WTC11 (cell line): ENCODE data around the gene FAM89A. TPM values are rescaled to one million over a fixed set of nuclear protein-coding genes. Genes with fewer than 3 reads are reported as not detected.

Source experiments
- ATAC-seq: fragments of 200-7000 bp; cut with Tn5 transposase; 2 replicates; pipeline ENCODE4 v1.10.0; 2021; ENCODE audit warnings: mild to moderate bottlenecking, moderate library complexity
- CTCF ChIA-PET: fragments of 300-600 bp; sonication (Branson Sonifier 250); formaldehyde crosslinking; loops from one replicate; lab custom pipeline; 2021; ENCODE audit warnings: antibody characterized with exemption; lab: Charles Lee
- POLR2A ChIA-PET: fragments of 350-600 bp; sonication (Branson Sonifier 250); formaldehyde crosslinking; loops from one replicate; lab custom pipeline; 2021; ENCODE audit warnings: antibody characterized with exemption; lab: Charles Lee
- DNase-seq: peaks from one replicate; pipeline ENCODE4 v3.0.0; 2021; ENCODE audit warnings: low spot score
- H3K27ac Mint-ChIP-seq: 2 replicates; pipeline ENCODE4 v1.8.0; 2021; ENCODE audit warnings: mixed read lengths
- H3K27me3 Mint-ChIP-seq: 2 replicates; pipeline ENCODE4 v1.8.0; 2021; ENCODE audit warnings: low read depth, mild to moderate bottlenecking, moderate library complexity, mixed read lengths
- H3K36me3 Mint-ChIP-seq: 2 replicates; pipeline ENCODE4 v1.8.0; 2021; ENCODE audit warnings: mixed read lengths
- H3K4me1 Mint-ChIP-seq: 2 replicates; pipeline ENCODE4 v1.8.0; 2022; ENCODE audit warnings: mixed read lengths
- H3K4me3 Mint-ChIP-seq: 2 replicates; pipeline ENCODE4 v1.8.0; 2021; ENCODE audit warnings: mild to moderate bottlenecking, moderate library complexity, mixed read lengths
- H3K9me3 Mint-ChIP-seq: 2 replicates; pipeline ENCODE4 v1.8.0; 2021; ENCODE audit warnings: mixed read lengths
- CREB1 ChIP-seq: sonication (generic); formaldehyde crosslinking; IDR thresholded peaks from 2 replicates; pipeline ENCODE4 v1.8.0; 2023; ENCODE audit warnings: mild to moderate bottlenecking, missing genetic modification reagents
- CREM ChIP-seq: sonication (generic); formaldehyde crosslinking; IDR thresholded peaks from 2 replicates; pipeline ENCODE4 v1.8.1; 2022; ENCODE audit warnings: mild to moderate bottlenecking, missing genetic modification reagents, moderate library complexity
- ERG ChIP-seq: fragments of 250-450 bp; sonication (Bioruptor Pico); IDR thresholded peaks from 2 replicates; pipeline ENCODE4 v1.8.0; 2021; ENCODE audit warnings: mild to moderate bottlenecking
- GRHL2 ChIP-seq: fragments of 250-450 bp; sonication (Bioruptor Pico); IDR thresholded peaks from 2 replicates; pipeline ENCODE4 v1.8.0; 2022; ENCODE audit warnings: mild to moderate bottlenecking, moderate library complexity; ENCODE audit not compliant: insufficient replicate concordance, severe bottlenecking
- HMGXB4 ChIP-seq: sonication (generic); formaldehyde crosslinking; IDR thresholded peaks from 2 replicates; pipeline ENCODE4 v1.8.1; 2023; ENCODE audit warnings: mild to moderate bottlenecking, moderate library complexity, missing genetic modification reagents
- JAZF1 ChIP-seq: fragments of 250-450 bp; sonication (Bioruptor Pico); IDR thresholded peaks from 2 replicates; pipeline ENCODE4 v1.9.0; 2021; ENCODE audit warnings: moderate library complexity, mild to moderate bottlenecking, inconsistent platforms
- KAT7 ChIP-seq: sonication (generic); formaldehyde crosslinking; IDR thresholded peaks from 2 replicates; pipeline ENCODE4 v1.8.1; 2023; ENCODE audit warnings: missing genetic modification reagents, mild to moderate bottlenecking, borderline replicate concordance
- OVOL2 ChIP-seq: fragments of 250-450 bp; sonication (Bioruptor Pico); IDR thresholded peaks from 2 replicates; pipeline ENCODE4 v1.9.0; 2021; ENCODE audit warnings: mild to moderate bottlenecking, borderline replicate concordance
- STAT6 ChIP-seq: sonication (generic); formaldehyde crosslinking; conservative IDR thresholded peaks from 2 replicates; pipeline ENCODE4 v1.8.1; 2023; ENCODE audit warnings: mild to moderate bottlenecking, low read depth, missing genetic modification reagents, moderate library complexity
- TCF7 ChIP-seq: sonication (generic); formaldehyde crosslinking; IDR thresholded peaks from 2 replicates; pipeline ENCODE4 v1.8.0; 2022; ENCODE audit warnings: mild to moderate bottlenecking, low read depth, missing genetic modification reagents, moderate library complexity
- TEAD1 ChIP-seq: sonication (generic); formaldehyde crosslinking; IDR thresholded peaks from 2 replicates; pipeline ENCODE4 v1.8.0; 2022; ENCODE audit warnings: mild to moderate bottlenecking, missing genetic modification reagents
- TEAD4 ChIP-seq: sonication (generic); formaldehyde crosslinking; IDR thresholded peaks from 2 replicates; pipeline ENCODE4 v1.8.0; 2022; ENCODE audit warnings: mild to moderate bottlenecking, missing genetic modification reagents
- USF2 ChIP-seq: sonication (generic); formaldehyde crosslinking; IDR thresholded peaks from 2 replicates; pipeline ENCODE4 v1.8.1; 2023; ENCODE audit warnings: mild to moderate bottlenecking, missing genetic modification reagents, moderate library complexity
- ZNF138 ChIP-seq: sonication (generic); formaldehyde crosslinking; conservative IDR thresholded peaks from 2 replicates; pipeline ENCODE4 v1.8.1; 2022; ENCODE audit warnings: mild to moderate bottlenecking, moderate library complexity, missing genetic modification reagents
- ZNF396 ChIP-seq: fragments of 250-450 bp; sonication (Bioruptor Pico); IDR thresholded peaks from 2 replicates; pipeline ENCODE4 v1.8.0; 2021; ENCODE audit warnings: mild to moderate bottlenecking, moderate library complexity, borderline replicate concordance
- ZNF416 ChIP-seq: fragments of 250-450 bp; sonication (Bioruptor Pico); IDR thresholded peaks from 2 replicates; pipeline ENCODE4 v1.9.0; 2021; ENCODE audit warnings: mild to moderate bottlenecking, inconsistent platforms
- total RNA-seq: library from RNA; stranded (reverse); gene quantifications from 3 replicates; pipeline ENCODE4 v1.2.3, GENCODE V29; 2021
- TF ChIP-seq, protein P1 (sequence below): sonication (generic); formaldehyde crosslinking; IDR thresholded peaks from 2 replicates; pipeline ENCODE4 v1.8.0; 2023; ENCODE audit warnings: mild to moderate bottlenecking, missing genetic modification reagents
- TF ChIP-seq, protein P2 (sequence below): fragments of 250-450 bp; sonication (Bioruptor Pico); IDR thresholded peaks from 2 replicates; pipeline ENCODE4 v1.9.0; 2021; ENCODE audit warnings: moderate library complexity, mild to moderate bottlenecking, inconsistent platforms, borderline replicate concordance

Gene FAM89A
- total RNA-seq, 1 experiment from 2014 or later = 2.4 TPM

DNA sequence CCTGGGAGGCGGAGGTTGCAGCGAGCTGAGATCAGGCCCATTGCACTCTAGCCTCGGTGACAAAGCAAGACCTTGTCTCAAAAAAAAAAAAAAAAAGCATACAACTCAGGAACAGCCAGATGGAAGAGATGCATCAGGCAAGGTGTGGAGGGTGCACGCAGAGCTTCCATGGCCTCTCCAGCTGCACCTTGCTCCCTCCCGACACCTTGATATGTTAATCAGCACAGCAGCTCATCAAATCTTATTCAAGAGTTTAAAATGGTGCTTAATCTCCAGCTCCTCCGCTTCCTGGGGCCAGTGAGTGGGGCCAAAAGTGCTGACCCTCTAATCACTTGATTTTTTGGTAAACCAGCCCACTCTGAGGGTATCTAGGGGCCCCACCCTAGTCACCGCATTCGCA lies 29.3 kb upstream of the FAM89A start:
- H3K27ac Mint-ChIP-seq = no peak overlapping the region
- peak; percentile 75 for ATAC-seq
- peaks cover 5% of the 10 kb centered on the region for H3K36me3 Mint-ChIP-seq
- H3K27me3 Mint-ChIP-seq = peaks cover 77% of the 10 kb centered on the region
- ChIA-PET POLR2A (no interaction called here), CTCF (interaction anchor here (1.6 kb wide), 1 partner anchor 23 kb away, joined by 5 read pairs; no protein-coding TSS in a partner anchor)
- H3K4me1 Mint-ChIP-seq = peaks cover 22% of the 10 kb centered on the region
- TF ChIP-seq CREB1 (no peak), ZNF396 (CRISPR knock-in tag) (no peak), OVOL2 (no peak), JAZF1 (CRISPR knock-in tag) (no peak), ERG (CRISPR knock-in tag) (no peak), ZNF416 (CRISPR knock-in tag) (no peak), GRHL2 (CRISPR knock-in tag) (no peak), TEAD4 (CRISPR knock-in tag) (no peak), TEAD1 (no peak), HMGXB4 (CRISPR knock-in tag) (no peak), STAT6 (no peak), TCF7 (no peak), KAT7 (CRISPR knock-in tag) (no peak), USF2 (CRISPR knock-in tag) (no peak), CREM (CRISPR knock-in tag) (no peak), ZNF138 (CRISPR knock-in tag) (no peak)
- TF ChIP-seq, protein P1, sequence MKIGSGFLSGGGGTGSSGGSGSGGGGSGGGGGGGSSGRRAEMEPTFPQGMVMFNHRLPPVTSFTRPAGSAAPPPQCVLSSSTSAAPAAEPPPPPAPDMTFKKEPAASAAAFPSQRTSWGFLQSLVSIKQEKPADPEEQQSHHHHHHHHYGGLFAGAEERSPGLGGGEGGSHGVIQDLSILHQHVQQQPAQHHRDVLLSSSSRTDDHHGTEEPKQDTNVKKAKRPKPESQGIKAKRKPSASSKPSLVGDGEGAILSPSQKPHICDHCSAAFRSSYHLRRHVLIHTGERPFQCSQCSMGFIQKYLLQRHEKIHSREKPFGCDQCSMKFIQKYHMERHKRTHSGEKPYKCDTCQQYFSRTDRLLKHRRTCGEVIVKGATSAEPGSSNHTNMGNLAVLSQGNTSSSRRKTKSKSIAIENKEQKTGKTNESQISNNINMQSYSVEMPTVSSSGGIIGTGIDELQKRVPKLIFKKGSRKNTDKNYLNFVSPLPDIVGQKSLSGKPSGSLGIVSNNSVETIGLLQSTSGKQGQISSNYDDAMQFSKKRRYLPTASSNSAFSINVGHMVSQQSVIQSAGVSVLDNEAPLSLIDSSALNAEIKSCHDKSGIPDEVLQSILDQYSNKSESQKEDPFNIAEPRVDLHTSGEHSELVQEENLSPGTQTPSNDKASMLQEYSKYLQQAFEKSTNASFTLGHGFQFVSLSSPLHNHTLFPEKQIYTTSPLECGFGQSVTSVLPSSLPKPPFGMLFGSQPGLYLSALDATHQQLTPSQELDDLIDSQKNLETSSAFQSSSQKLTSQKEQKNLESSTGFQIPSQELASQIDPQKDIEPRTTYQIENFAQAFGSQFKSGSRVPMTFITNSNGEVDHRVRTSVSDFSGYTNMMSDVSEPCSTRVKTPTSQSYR = no peak
- TF ChIP-seq, protein P2, sequence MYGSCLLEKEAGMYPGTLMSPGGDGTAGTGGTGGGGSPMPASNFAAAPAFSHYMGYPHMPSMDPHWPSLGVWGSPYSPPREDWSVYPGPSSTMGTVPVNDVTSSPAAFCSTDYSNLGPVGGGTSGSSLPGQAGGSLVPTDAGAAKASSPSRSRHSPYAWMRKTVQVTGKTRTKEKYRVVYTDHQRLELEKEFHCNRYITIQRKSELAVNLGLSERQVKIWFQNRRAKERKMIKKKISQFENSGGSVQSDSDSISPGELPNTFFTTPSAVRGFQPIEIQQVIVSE = no peak
- TF ChIP-seq, all 79 proteins: peak for 0
- DNase-seq = no peak
- Mint-ChIP-seq H3K9me3 (peaks cover 11% of the 10 kb centered on the region), H3K4me3 (no peak overlapping the region)
